Occipital lobe (tissue), 2 donors: Measurements from ENCODE around the gene NEUROD2. TPM values are rescaled to one million over a fixed set of nuclear protein-coding genes. Genes with fewer than 3 reads are reported as not detected.

Experiments
- DNase-seq: peaks from one replicate; lab custom pipeline; 2025; lab: John Stamatoyannopoulos, UW
- total RNA-seq: library from RNA; depleted of rRNA; stranded (reverse); fragments of >200 nt; gene quantifications from one replicate; pipeline ENCODE4 v1.2.3, GENCODE V29; 2014

Gene NEUROD2
- total RNA-seq: 70.3 TPM

DNA sequence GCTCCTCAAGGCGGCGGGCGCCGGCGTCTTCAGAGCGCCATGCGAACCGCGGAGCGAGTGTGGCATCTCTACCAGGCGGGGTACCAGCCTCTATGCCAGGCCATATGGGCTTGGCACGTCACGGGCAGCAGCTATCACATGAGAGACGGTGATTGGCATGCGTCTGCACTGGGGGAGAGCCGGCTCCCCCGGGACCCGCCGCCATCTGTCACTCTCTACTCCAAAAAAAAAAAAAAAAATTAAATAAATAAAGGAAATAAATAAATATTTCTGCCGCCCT, at the start of gene NEUROD2:
TSS of gene NEUROD2 (minus strand) at position 70 of the 280 bp plus-strand sequence. CDS start 1,321 bp downstream, outside the sequence.
- no peak for DNase-seq

DNA sequence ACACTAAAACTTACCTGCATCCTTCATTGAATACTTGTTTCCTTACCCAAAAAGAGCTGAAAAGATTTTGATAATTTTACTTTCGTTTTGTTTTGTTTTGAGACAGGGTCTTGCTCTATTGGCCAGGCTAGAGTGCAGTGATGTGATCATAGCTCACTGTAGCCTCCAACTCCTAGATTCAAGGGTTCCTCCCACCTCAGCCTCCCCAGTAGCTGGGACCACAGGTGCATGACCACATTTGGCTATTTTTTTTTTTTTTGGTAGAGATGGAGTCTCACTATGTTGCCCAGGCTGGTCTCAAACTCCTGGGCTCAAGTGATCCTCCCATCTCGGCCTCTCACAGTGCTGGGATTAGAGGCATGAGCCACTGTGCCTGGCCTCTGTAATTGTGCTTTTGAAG, 47.4 kb upstream of the NEUROD2 start:
- DNase-seq: no peak

GRCh38 chr17:39653662-39654331, 46.1 kb upstream of the NEUROD2 start:
- DNase-seq: peak; percentile 23

DNA sequence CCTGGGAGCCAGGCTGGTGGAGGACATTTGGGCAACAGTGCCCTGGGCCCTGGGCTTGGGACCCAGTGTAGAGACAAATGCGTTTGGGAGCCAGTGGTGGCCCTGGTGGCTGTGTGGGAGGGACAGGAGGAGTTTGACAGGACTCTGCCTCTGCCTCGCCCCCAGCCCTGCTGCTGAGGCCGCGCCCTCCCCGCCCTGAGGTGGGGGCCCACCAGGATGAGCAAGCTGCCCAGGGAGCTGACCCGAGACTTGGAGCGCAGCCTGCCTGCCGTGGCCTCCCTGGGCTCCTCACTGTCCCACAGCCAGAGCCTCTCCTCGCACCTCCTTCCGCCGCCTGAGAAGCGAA, 45.6 kb upstream of the NEUROD2 start:
- no peak for DNase-seq

GRCh38 chr17:39652587-39653315, 45.0 kb upstream of the NEUROD2 start:
- DNase-seq: peak; percentile 30

DNA sequence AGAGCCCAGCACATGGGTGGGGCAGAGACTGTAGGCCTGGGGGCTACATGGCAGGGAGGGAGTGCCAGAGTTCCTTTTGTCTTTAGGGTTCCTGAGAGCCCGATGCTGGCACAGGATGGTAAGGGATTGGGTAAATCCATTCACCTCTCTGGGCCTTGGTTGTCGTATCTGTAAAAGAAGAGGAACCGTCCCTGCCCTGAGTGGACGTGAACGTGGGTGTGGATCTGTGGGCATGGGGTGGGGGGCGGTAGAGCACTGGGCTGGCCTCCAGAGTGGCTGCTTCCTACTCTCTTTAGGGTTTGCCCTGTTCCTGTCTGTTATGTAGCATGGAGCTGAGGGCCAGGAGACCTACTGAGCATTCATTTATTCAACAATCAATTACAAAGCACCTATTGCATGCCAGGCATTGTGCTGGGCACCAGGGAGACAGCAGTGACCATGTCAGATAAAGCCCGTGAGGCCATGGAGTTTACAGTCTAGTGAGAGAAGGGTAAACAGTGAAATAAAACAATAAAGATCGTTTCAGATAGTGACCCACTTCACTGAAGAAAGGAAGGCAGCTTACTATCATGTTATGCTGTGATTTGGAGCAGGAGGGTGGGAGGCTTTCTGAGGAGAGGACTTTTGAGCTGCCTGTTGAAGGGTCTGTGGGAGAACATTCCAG, 44.3 kb upstream of the NEUROD2 start:
- no peak for DNase-seq

- no peak for DNase-seq
Measured at GRCh38 chr17:39650121-39650579, 42.4 kb upstream of the NEUROD2 start.

DNA sequence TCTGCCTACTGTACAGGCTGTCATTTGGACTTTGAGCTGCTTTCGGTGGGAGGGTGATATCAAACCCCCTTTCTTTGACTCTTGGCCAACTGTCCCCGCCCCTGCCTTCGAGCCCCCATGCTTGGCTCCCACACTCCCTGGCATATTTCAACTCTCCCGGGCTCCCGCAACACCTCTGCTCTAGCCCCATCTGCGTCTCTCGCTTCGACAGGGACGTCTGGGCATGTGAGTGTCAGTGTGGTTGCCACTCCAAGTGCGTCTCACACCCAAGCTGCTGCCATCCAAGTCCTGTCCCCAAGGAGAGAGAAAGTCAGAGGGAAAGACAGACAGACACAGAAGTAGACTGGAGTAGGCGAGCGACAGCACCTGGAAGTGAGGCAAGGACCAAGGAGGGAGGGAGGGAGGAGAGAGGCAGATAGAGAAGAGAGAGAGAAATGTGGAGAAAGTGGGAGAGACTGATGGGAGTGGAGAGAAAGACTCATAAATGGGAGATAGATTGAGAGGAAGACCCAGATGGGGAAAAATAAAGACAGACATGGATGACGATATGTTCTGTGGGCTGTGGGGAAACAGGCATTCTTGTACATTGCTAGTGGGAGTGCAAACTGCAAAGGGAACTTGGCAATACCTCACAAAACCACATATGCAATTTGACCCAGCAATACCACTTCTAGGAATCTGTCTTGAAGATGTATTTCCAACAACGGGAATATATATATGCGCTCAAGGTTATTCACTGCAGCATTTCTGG, 41.1 kb upstream of the NEUROD2 start:
- no peak for DNase-seq

- no peak for DNase-seq
Measured at GRCh38 chr17:39647256-39647655, 39.5 kb upstream of the NEUROD2 start.

DNA sequence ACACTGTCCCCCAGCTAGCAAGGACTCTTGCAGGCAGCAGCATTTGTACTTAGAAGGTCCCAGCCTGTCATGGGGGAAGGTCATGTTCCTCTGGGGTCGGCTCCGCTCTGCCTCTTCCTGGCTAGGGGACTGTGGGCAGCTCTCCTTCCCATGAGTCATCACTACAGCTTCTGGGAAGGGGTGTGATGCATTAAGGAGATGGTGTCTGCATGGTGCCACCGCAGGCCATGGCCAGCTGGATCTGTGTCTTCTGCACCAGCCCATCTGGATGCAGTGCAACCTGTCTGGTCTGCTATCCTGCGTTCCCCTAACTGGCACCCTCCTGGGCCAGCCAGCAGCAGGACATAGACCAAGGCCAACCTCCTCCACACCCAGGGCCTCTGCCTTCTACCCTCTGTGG, 35.6 kb upstream of the NEUROD2 start:
- DNase-seq: no peak

DNA sequence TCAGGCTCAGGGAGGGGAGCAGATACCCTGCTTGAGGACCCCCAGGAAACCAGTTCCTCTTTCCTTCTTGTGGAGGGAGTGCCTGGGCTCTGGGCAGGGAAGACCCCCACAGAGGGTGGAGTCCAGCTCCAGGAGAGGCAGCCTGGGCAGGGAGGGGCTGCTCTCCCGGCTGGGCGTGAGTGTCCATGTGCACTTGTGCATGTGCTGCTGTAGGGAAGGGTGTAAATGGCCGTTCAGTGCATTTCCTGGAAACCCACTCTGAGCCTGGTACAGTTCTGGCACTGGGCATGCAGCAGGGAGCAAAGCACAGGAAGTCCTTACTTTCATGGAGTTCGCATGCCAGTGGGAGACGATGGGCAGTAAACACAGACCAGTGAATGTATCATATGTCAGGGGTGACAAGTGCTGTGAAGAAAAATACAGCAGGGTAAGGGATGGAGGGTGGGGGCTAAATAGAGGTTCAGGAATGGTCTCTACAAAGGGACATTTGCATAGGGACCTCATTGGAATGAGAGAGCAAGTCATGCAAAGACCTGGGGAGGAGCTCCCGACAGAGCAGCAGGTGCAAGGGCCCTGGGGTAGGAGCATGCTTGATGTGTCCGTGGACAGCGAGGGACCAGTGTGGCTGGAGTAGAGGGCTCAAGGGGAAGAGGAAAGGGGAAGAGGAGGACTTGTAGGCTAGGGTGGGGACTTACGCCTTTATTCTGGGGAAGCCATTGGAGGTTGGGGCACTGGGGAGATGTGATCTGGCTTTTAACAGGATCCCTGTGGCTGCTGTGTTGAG, 34.8 kb upstream of the NEUROD2 start:
- no peak for DNase-seq

GRCh38 chr17:39641883-39642282, 34.2 kb upstream of the NEUROD2 start:
- DNase-seq: no peak

DNA sequence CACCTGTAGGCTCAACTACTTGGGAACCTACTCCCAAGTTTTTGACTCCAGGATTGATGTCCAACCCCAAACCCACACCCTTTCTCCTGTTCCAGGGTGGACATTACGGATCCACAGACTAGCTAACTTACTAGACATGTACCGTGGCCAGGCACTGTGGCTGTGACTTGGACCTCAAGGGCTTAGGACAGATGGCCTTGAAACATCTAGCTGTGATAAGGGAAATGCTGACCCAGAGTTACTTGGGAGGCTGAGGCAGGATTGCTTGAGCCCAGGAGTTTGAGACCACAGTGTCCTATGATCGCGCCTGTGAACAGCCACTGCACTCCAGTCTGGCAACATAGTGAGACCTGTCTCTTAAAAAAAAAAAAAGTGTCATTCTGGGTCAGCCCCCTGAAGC, 33.4 kb upstream of the NEUROD2 start:
- no peak for DNase-seq

DNA sequence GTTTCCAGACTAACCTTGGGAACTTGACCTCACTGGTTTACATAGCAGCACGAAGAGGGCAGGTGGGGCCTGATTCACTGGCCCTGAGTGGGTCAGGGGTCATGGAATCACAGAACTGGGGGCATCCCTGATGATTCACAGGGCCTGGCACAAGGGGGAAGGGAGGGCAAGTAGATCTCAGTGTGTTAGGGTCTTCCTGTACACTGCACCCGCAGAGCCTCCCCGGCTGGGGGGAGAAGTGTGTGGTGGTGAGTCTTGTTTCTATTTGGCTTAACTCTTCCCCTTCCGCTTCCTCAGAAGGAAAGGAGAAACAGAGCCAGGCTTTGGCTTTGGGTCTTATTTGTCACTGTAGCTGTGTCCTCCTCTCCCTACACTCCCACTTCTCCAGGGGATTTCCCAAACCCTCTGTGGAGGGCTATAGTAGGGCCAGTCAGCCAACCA, 32.9 kb upstream of the NEUROD2 start:
- no peak for DNase-seq

DNA sequence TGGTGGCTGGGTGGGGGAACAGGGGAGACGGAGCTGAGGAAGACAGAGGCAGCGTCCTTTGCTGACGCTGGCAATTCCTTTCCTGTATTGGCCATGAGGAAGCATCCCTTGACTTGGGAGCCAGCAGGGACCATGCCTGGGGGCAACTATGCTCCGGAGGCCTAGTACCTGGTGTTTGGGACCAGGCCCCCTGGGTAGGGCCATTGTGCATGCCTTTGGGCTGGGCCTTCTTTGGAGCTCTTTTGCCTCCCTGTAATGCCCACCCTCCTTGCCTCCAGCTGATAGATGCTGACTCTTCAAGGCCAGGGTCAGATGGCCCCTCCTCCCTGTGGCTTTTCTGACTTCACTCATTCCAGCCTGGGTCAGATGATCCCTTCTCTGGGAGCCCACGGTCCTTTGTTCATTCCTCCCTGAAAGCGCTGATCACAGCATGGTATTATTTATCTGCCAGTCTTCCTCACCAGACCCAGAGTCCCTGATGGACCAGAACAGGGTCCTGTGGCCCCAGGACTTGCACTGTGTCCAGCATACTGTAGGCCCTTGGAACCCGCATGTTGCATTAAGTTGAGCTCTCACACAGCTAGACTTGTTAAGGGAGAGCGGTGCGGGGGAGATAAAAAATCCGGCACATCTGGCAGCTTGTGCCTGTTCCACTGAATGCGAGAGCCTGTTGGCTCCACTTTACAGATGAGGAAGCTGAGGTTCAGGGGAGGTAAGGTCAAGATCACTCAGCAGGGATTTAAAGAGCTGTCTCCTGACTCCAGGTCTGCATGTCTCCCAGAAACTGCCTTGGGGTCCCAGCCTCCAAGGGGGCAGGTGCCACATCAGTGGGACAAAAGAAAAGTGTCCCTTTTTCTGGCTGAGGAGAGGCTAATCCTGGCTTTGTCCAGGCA, 32.1 kb upstream of the NEUROD2 start:
- no peak for DNase-seq

DNA sequence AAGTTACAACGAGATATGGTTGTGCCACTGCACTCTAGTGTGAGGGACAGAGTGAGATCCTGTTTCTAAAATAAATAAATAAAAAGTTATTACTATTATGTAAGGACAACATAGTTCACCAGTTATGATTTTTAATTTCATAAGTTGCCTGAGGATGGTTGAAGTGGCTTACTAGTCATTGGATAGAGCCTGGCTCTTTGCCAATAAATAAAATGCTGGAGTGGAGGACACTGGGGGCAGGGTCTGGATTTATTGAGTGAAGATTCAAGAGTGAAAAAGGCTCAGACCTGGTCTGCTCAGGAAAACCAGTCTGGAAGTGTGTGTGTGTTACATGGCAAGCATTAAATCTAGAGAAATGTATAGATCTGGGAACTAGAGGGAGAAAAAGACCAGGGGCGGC, 31.3 kb upstream of the NEUROD2 start:
- DNase-seq: no peak

- DNase-seq: no peak
Measured at GRCh38 chr17:39638317-39638716, 30.6 kb upstream of the NEUROD2 start.

- peak; percentile 85 for DNase-seq
Measured at GRCh38 chr17:39636927-39637736, 29.4 kb upstream of the NEUROD2 start, which contains the start of gene STARD3. Gene STARD3, plus strand, starts transcription at chr17:39637144. Its CDS starts 16,388 bp downstream, at chr17:39653532.

GRCh38 chr17:39636587-39636926, 28.8 kb upstream of the NEUROD2 start:
- DNase-seq: no peak
